ENCODE data around the gene ST3GAL3. TPM values are rescaled to one million over a fixed set of nuclear protein-coding genes. Genes with fewer than 3 reads are reported as not detected.

The ST3GAL3 gene
- total and polyA plus RNA-seq, 2 of the 13 experiments (the other 11 are each of a cell fraction or from before 2014, with no cell fraction given): 5.1 to 8.1 TPM

DNA sequence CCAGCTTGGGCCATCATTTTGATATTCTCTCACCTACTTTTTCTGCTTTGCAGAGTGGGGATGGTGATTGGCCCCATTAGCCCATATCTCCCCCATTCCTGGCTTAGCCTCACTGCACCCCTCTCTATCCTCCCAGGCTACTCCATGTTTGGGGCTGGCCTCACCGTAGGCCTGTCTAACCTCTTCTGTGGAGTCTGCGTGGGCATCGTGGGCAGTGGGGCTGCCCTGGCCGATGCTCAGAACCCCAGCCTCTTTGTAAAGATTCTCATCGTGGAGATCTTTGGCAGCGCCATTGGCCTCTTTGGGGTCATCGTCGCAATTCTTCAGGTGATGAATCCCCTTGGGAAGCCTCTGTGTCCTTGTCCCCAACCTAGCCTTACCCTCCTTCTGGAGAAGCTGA is 269.6 kb downstream of the ST3GAL3 start (continued):
- TF ChIP-seq, protein P1, sequence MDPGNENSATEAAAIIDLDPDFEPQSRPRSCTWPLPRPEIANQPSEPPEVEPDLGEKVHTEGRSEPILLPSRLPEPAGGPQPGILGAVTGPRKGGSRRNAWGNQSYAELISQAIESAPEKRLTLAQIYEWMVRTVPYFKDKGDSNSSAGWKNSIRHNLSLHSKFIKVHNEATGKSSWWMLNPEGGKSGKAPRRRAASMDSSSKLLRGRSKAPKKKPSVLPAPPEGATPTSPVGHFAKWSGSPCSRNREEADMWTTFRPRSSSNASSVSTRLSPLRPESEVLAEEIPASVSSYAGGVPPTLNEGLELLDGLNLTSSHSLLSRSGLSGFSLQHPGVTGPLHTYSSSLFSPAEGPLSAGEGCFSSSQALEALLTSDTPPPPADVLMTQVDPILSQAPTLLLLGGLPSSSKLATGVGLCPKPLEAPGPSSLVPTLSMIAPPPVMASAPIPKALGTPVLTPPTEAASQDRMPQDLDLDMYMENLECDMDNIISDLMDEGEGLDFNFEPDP (CRISPR knock-in tag; conservative IDR thresholded peaks at IDR 0.05): no peak

DNA sequence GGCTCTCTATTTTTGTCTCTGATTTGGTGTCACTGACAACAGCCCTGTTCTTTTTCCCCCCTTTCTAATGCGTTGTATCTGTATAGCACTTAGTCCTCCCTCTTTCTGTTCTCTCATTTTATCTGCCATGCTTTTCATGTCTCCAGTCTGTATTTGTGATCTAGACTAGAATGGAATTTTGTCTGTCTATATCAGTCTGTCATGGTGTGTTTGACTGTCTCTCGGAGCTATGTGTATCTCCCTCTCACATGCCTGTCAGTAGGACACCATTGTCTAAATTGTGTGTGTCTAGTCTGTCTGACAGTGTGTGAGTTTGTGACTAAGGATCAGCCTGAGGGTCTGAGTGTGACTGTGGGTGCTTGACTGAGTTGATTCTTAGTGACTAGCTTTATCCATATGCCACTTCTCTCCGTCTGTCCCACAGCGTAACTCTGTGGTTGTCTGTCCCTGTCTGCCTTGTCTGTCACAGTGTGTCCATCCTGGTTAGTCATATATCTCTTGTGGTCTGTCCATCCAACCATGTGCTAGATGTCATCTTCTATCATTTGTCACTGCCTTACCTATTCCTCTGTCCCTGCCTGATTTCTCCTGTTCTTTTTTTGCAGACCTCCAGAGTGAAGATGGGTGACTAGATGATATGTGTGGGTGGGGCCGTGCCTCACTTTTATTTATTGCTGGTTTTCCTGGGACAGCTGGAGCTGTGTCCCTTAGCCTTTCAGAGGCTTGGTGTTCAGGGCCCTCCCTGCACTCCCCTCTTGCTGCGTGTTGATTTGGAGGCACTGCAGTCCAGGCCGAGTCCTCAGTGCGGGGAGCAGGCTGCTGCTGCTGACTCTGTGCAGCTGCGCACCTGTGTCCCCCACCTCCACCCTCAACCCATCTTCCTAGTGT is 270.3 kb downstream of the ST3GAL3 start:
- no peak overlapping the region; the same call in 1 of the 2 replicates for H3K9ac ChIP-seq (ENCODE audit: insufficient read depth, low read depth, low read length)

More for the DNA sequence above, 270.3 kb downstream of the ST3GAL3 start:
- DNase-seq (ENCODE audit: low spot score) (no peak), ATAC-seq (peak; percentile 18), FAIRE-seq (no peak)
- no peak overlapping the region for H2AFZ ChIP-seq (ENCODE audit: low read length)
- H3K79me2 ChIP-seq (ENCODE audit: insufficient read depth, low read length): peaks cover 51% of the 10 kb centered on the region
- H4K20me1 ChIP-seq (ENCODE audit: insufficient read depth, low read length): peaks cover 4% of the 10 kb centered on the region; the same call in 1 of the 2 replicates
- ChIA-PET POLR2A (interaction anchor here (0.7 to 2.4 kb wide), 13 partner anchors 8 to 328 kb away, joined by 3 to 32 read pairs (median 4); partner anchors contain the start of genes DPH2, IPO13, KDM4A and SLC6A9), CTCF (ENCODE audit: low intra/inter-chr PET ratio, low total read pairs) (no interaction called here)
- peaks cover 5 to 23% of the 10 kb centered on the region in 2 experiments for H3K36me3 ChIP-seq (replicated peaks in 1 of 2; ENCODE audit: control insufficient read depth in 1 of 2, insufficient read depth in 2 of 2, low read length in 2 of 2)
- TF ChIP-seq MXD4 (CRISPR knock-in tag; IDR thresholded peaks at IDR 0.05) (0 out of 2 replicates have a peak, but pooled peaks have one; percentile 7), ZNF564 (CRISPR knock-in tag; IDR thresholded peaks at IDR 0.05) (peak; percentile 24; the same call in 1 of the 2 replicates), ZNF629 (CRISPR knock-in tag; conservative IDR thresholded peaks at IDR 0.05) (no peak), ZNF605 (CRISPR knock-in tag; IDR thresholded peaks at IDR 0.05) (no peak), XRCC5 (optimal IDR thresholded peaks at IDR 0.05; ENCODE audit: low read length) (peak; percentile 41), MIER3 (CRISPR knock-in tag; IDR thresholded peaks at IDR 0.05; ENCODE audit: borderline replicate concordance) (0 out of 2 replicates have a peak, but pooled peaks have one; percentile 10)
- TF ChIP-seq, protein P2, sequence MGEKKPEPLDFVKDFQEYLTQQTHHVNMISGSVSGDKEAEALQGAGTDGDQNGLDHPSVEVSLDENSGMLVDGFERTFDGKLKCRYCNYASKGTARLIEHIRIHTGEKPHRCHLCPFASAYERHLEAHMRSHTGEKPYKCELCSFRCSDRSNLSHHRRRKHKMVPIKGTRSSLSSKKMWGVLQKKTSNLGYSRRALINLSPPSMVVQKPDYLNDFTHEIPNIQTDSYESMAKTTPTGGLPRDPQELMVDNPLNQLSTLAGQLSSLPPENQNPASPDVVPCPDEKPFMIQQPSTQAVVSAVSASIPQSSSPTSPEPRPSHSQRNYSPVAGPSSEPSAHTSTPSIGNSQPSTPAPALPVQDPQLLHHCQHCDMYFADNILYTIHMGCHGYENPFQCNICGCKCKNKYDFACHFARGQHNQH (CRISPR knock-in tag; IDR thresholded peaks at IDR 0.05): 0 out of 2 replicates have a peak, but pooled peaks have one; percentile 27
- in situ Hi-C loops (cut with HindIII; ENCODE audit: extremely low pct_ligation_motif_present, low pct_unique_long_range_greater_than_20kb) (no loop called here), intact Hi-C loops (cut with micrococcal nuclease; ENCODE audit: unreplicated experiment) (no loop called here)
- H3K27me3 ChIP-seq (ENCODE audit: control insufficient read depth in 1 of 2, insufficient read depth in 2 of 2, low read length in 2 of 2): no peaks in the 10 kb centered on the region
- H3K4me3 ChIP-seq (replicated peaks in 1 of 3; ENCODE audit: insufficient read depth in 1 of 3, low read depth in 2 of 3, low read length in 3 of 3): peak overlapping the region in 1 of 3 experiments; percentile 87; a peak in 2 of 6 replicates
- H3K4me1 ChIP-seq (ENCODE audit: insufficient read depth, low read length): peaks cover 71% of the 10 kb centered on the region
- no peaks in the 10 kb centered on the region for H3K9me3 ChIP-seq (ENCODE audit: low read length)
- peak overlapping the region; percentile 88 for H3K27ac ChIP-seq (ENCODE audit: extremely low read length, insufficient read depth, low read length)
- peak overlapping the region; percentile 81 for H3K4me2 ChIP-seq (ENCODE audit: low read depth, low read length)
- no TSS peak for BruUV-seq (replicated peaks)
- WGBS (ENCODE audit: low lambda C conversion rate): 54% methylated on average over 9 of the region's 9 CpGs

Data from HepG2 (cell line).